OCI-LY3 (cell line): Measurements from ENCODE around the gene RNF181.

Experiments
- EZH2phosphoT487 ChIP-seq: fragments of 200-600 bp; shearing (Covaris generic); IDR thresholded peaks from 2 replicates; pipeline ENCODE4 v1.6.1; 2018; ENCODE audit warnings: antibody characterized with exemption, mixed run types, low read depth
- TF ChIP-seq, protein P1 (sequence below): fragments of 200-600, 300-600 bp; sonication (generic); IDR thresholded peaks from 2 replicates; pipeline ENCODE4 v1.5.1; 2014; ENCODE audit warnings: antibody characterized with exemption, low read length, low read depth

- TF ChIP-seq, protein P1, sequence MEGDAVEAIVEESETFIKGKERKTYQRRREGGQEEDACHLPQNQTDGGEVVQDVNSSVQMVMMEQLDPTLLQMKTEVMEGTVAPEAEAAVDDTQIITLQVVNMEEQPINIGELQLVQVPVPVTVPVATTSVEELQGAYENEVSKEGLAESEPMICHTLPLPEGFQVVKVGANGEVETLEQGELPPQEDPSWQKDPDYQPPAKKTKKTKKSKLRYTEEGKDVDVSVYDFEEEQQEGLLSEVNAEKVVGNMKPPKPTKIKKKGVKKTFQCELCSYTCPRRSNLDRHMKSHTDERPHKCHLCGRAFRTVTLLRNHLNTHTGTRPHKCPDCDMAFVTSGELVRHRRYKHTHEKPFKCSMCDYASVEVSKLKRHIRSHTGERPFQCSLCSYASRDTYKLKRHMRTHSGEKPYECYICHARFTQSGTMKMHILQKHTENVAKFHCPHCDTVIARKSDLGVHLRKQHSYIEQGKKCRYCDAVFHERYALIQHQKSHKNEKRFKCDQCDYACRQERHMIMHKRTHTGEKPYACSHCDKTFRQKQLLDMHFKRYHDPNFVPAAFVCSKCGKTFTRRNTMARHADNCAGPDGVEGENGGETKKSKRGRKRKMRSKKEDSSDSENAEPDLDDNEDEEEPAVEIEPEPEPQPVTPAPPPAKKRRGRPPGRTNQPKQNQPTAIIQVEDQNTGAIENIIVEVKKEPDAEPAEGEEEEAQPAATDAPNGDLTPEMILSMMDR = no peak
- no peak for TF ChIP-seq EZH2phosphoT487
Measured at GRCh38 chr2:85611217-85611704, 15.7 kb downstream of the RNF181 start.
